BLaER1 treated with 17β-estradiol and CSF1 and Interleukin-3, amounts not matched to agents 10 nM and 100 nM (cell line): ENCODE results near the gene NRL.

ENCODE experiments used
- H3K27ac ChIP-seq, 11 experiments: shearing (Covaris generic); formaldehyde crosslinking; 2 replicates each; pipeline ENCODE4 v1.8.1; 2022
- H3K27me3 ChIP-seq, 11 experiments: shearing (Covaris generic); formaldehyde crosslinking; 2 replicates each; pipeline ENCODE4 v1.8.1; 2022
- H3K36me3 ChIP-seq, 11 experiments: shearing (Covaris generic); formaldehyde crosslinking; 2 replicates each; pipeline ENCODE4 v1.8.1; 2022
- H3K4me1 ChIP-seq, 10 experiments: shearing (Covaris generic); formaldehyde crosslinking; 2 replicates each; pipeline ENCODE4 v1.8.1; 2022
- H3K4me2 ChIP-seq, 11 experiments: shearing (Covaris generic); formaldehyde crosslinking; 2 replicates each; pipeline ENCODE4 v1.8.1; 2022
- H3K4me3 ChIP-seq, 10 experiments: shearing (Covaris generic); formaldehyde crosslinking; 2 replicates each; pipeline ENCODE4 v1.8.1; 2022
- H3K9ac ChIP-seq, 11 experiments: shearing (Covaris generic); formaldehyde crosslinking; 2 replicates each; pipeline ENCODE4 v1.8.1; 2022
- H3K9me3 ChIP-seq, 11 experiments: shearing (Covaris generic); formaldehyde crosslinking; replicated peaks in 1 of 11; 2 replicates each; pipeline ENCODE4 v1.8.1; 2022
- H4K20me1 ChIP-seq, 11 experiments: shearing (Covaris generic); formaldehyde crosslinking; 2 replicates each; pipeline ENCODE4 v1.8.1; 2022
- Cebpa-rat ChIP-seq, 11 experiments: shearing (Covaris generic); IDR thresholded peaks; 2 replicates each; pipeline ENCODE4 v1.8.1; 2022

NRL gene

DNA sequence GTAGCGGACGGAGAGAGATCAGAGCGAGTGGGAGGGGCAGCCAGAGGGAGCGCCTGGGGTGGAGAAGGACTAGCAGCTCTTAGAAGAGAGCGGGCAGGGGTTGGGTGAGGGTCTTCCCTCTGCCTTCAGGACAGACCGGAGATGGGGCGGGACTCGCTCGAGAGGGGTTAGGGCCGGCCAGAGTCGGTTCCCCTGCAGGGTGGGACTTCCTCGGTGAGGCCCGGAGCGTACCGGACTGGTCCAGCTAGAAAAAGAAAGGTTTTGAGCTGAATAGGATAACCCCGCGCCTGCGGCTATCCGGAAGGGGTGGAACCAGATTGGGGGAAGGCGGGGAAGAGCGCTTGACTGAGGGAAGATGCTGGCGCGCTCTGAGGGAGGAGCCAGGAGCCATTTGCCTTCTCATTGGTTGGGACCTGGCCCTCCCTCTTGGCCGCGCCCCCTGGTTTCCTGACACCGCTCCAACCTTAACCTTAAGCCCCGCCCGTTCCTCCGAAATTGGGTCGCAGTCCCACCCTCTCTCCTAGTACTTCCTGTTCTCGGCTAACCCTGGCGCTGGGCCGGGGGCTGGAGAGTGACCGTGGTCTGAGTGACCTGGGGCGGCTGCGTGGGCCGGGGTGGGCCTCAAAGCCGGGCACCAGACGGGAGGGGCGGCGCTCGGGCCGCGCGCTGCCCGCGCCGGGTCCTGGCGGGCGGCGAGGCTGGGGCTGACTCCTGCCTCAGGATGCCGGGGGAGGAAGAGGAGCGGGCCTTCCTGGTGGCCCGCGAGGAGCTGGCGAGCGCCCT, 32.4 kb upstream of the NRL start, which contains the start of gene RNF31:
TSS of gene RNF31 (plus strand) at position 521 of the 783 bp plus-strand sequence. CDS start at position 722, 201 bp downstream.
- peak within 1 kb of the TSS; percentile 57 to 94 (median 88) for H3K27ac ChIP-seq
- peak within 1 kb of the TSS; percentile 95 to 100 (median 97) for H3K4me2 ChIP-seq
- H3K27me3 ChIP-seq, result no peaks in the 10 kb centered on the region
- peaks cover 4 to 68% (median 53%) of the 10 kb centered on the region in 11 experiments; a peak in 18 of 22 replicates for H4K20me1 ChIP-seq
- H3K4me3 ChIP-seq, result peak within 1 kb of the TSS; percentile 88 to 99 (median 92)
- peaks cover 52 to 69% (median 54%) of the 10 kb centered on the region in 10 experiments for H3K4me1 ChIP-seq
- H3K9me3 ChIP-seq, result no peaks in the 10 kb centered on the region
- H3K36me3 ChIP-seq, result peaks cover 48 to 73% (median 64%) of the 10 kb centered on the region in 11 experiments
- peak within 1 kb of the TSS; percentile 87 to 96 (median 90) for H3K9ac ChIP-seq
- TF ChIP-seq Cebpa-rat (IDR thresholded peaks at IDR 0.05), result no peak

DNA sequence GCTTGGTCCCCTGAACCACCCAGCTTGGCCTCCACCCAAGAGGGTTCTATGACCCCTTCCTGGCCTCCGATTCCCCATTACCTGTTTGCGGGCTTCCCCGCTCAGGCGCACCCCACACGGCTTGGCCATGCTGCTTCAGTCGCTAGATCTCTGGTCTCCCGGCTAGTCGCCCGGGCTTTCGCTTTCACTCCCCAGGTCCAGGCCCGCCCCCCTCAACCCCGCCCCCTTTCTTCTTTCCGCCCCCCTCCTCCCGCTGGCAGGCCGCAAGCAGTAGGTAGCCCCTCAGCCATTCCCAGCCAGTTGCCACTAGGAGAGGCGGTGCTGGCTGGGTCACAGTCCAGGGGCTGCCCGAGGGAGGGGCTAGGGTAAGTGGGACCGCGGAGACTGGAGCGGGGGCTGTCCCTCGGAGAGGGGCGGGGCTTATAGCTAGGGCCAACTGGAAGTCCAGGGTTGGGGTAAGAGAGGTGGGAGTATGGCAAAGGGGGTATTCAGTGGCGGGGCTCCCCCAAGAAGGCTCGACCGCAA, 31.8 kb upstream of the NRL start, which contains the start of gene PSME2:
TSS of gene PSME2 (minus strand) at position 158 of the 525 bp plus-strand sequence. CDS start at position 129, 29 bp downstream.
- Histone ChIP-seq H3K27ac (peak within 1 kb of the TSS; percentile 57 to 94 (median 88)), H3K4me3 (peak within 1 kb of the TSS; percentile 88 to 99 (median 92)), H3K4me2 (peak within 1 kb of the TSS; percentile 95 to 100 (median 97)), H3K36me3 (peaks cover 42 to 67% (median 57%) of the 10 kb centered on the region in 11 experiments), H3K4me1 (peaks cover 57 to 74% (median 59%) of the 10 kb centered on the region in 10 experiments), H4K20me1 (peaks cover 4 to 63% (median 48%) of the 10 kb centered on the region in 11 experiments; a peak in 18 of 22 replicates), H3K9me3 (no peaks in the 10 kb centered on the region), H3K9ac (peak within 1 kb of the TSS; percentile 87 to 96 (median 90)), H3K27me3 (no peaks in the 10 kb centered on the region)
- TF ChIP-seq Cebpa-rat (IDR thresholded peaks at IDR 0.05), result no peak

DNA sequence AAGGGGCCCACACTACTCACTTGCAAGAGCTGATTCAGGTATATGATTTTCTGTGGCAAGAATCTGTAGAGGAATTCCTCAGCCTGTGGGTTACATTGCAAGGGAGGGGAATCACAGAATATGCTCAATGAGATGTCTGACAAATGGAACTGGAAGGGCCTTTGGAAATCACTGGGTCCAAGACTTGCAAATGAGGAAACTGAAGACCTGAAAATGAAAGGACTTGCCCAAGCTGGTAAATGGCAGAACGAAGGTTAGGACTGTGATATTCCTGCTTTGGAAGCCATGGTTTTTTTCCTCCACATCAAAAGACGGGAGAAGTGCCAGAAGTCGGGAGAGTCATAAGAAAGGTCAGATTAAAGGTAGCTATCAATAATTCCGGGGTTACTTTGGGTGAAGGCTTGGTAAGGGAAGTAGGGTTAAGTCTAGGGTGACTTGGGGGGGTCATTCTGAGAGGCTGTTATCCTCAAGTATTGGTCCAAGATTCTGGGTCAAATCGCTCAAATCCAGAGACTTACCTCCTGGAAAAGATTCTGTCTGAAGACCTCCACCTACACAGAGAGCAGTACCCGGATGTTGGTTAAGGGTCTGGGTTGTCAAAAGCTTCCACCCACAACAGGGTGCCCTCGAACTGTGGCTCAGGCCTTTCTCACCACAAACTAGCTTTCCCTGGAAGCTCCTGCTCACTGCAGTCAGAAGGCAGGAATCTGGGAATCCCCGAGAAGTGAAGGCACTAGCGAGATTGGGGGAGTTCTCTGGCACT, 31.1 kb upstream of the NRL start:
- H3K36me3 ChIP-seq, result peaks cover 35 to 60% (median 51%) of the 10 kb centered on the region in 11 experiments

DNA sequence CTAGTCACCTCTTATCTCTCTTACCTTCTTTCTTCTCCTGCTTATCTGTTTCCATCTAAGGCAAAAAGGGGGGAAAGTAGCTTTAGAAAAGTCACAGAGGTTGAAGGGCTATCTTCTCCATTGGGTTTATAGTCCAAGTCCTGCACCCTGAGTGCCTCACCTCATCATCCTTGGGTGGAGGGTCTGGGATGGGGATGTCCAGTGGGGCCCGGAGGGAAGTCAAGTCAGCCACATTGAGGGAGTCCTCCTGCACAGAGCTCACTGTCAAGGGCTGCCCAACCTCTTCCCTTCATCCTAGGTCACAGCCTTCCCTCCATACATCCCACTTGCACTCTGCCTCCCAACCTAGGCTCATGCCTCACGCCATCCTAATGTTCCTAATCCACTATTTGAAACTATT, 30.5 kb upstream of the NRL start:
- Histone ChIP-seq H3K9ac (peak overlapping the region in 9 of 11 experiments; percentile 89 to 96 (median 91); a peak in 19 of 22 replicates), H4K20me1 (peaks cover 3 to 59% (median 39%) of the 10 kb centered on the region in 11 experiments; a peak in 18 of 22 replicates), H3K27me3 (no peaks in the 10 kb centered on the region), H3K4me1 (peaks cover 59 to 66% (median 61%) of the 10 kb centered on the region in 10 experiments), H3K4me2 (peak overlapping the region; percentile 85 to 98 (median 95)), H3K27ac (peak overlapping the region in 6 of 11 experiments; percentile 83 to 94 (median 88); a peak in 7 of 22 replicates), H3K4me3 (peak overlapping the region; percentile 88 to 99 (median 92)), H3K9me3 (no peaks in the 10 kb centered on the region), H3K36me3 (peaks cover 29 to 54% (median 44%) of the 10 kb centered on the region in 11 experiments)
- no peak for TF ChIP-seq Cebpa-rat (IDR thresholded peaks at IDR 0.05)

More for the DNA sequence above, 31.1 kb upstream of the NRL start:
- peak overlapping the region; percentile 88 to 99 (median 92) for H3K4me3 ChIP-seq
- H4K20me1 ChIP-seq, result peaks cover 4 to 59% (median 43%) of the 10 kb centered on the region in 11 experiments; a peak in 18 of 22 replicates
- H3K27me3 ChIP-seq, result no peaks in the 10 kb centered on the region
- peak overlapping the region; percentile 85 to 98 (median 95) for H3K4me2 ChIP-seq
- peaks cover 57 to 72% (median 59%) of the 10 kb centered on the region in 10 experiments for H3K4me1 ChIP-seq
- H3K27ac ChIP-seq, result peak overlapping the region; percentile 27 to 94 (median 88); a peak in 21 of 22 replicates
- no peak for TF ChIP-seq Cebpa-rat (IDR thresholded peaks at IDR 0.05)
- no peaks in the 10 kb centered on the region for H3K9me3 ChIP-seq
- H3K9ac ChIP-seq, result peak overlapping the region; percentile 79 to 96 (median 90)

DNA sequence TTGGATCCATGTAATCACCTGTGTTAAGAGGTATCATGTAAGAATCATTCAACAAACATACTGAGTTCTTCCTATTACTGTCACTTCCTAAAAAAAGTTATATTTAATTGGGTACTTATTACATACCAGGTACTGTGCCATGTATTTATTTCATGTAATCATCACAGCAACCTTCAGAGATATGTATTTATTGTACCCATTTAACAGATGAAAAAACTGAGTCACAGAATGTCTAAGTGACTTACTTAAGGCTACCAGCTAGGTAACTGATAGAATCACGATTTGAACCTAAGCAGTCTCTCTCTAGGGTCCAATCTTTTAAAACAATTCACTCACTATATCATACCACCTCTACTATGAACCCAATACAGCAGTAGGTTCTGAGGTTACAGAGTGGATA, 29.7 kb upstream of the NRL start:
- no peak for TF ChIP-seq Cebpa-rat (IDR thresholded peaks at IDR 0.05)
- H3K27me3 ChIP-seq, result no peaks in the 10 kb centered on the region
- H3K36me3 ChIP-seq, result peaks cover 24 to 51% (median 40%) of the 10 kb centered on the region in 11 experiments
- no peaks in the 10 kb centered on the region for H3K9me3 ChIP-seq
- peak overlapping the region in 3 of 10 experiments; percentile 46 to 99 (median 98); a peak in 3 of 20 replicates for H3K4me3 ChIP-seq
- peaks cover 0 to 59% (median 36%) of the 10 kb centered on the region in 11 experiments; a peak in 18 of 22 replicates for H4K20me1 ChIP-seq
- peaks cover 64 to 69% (median 67%) of the 10 kb centered on the region in 10 experiments for H3K4me1 ChIP-seq
- peak overlapping the region in 10 of 11 experiments; percentile 85 to 98 (median 96); a peak in 20 of 22 replicates for H3K4me2 ChIP-seq
- peak overlapping the region in 1 of 11 experiments; percentile 5; a peak in 1 of 22 replicates for H3K27ac ChIP-seq
- no peak overlapping the region for H3K9ac ChIP-seq

DNA sequence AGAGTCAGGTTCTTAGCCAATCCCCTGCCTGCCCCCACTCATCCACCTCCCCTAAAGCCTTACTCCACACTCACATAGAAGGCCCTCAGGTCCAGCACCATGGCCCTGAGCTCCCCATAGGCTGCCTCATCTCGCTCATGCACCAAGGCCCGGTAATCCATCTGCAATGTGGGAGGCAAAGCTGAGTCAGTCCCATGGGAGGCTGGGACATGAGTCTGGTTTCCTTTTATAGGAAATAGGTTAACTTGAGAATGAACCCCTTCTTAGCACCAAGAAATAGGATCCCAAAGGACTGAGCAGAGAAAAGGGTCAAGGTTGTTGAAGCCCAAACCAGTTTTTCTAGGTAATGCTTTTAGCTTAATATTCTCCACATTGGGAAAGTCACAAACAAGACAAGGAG, 28.8 kb upstream of the NRL start:
- Histone ChIP-seq H3K4me3 (peak overlapping the region in 5 of 10 experiments; percentile 14 to 46 (median 30); a peak in 6 of 20 replicates), H3K4me1 (peaks cover 64 to 72% (median 67%) of the 10 kb centered on the region in 10 experiments), H3K27ac (peak overlapping the region in 3 of 11 experiments; percentile 5 to 31 (median 20); a peak in 2 of 22 replicates), H3K36me3 (peaks cover 26 to 51% (median 40%) of the 10 kb centered on the region in 11 experiments), H4K20me1 (peaks cover 0 to 58% (median 35%) of the 10 kb centered on the region in 11 experiments; a peak in 18 of 22 replicates), H3K27me3 (no peaks in the 10 kb centered on the region), H3K9ac (peak overlapping the region in 6 of 11 experiments; percentile 10 to 48 (median 39); a peak in 10 of 22 replicates), H3K9me3 (no peaks in the 10 kb centered on the region), H3K4me2 (peak overlapping the region; percentile 25 to 98 (median 90); a peak in 21 of 22 replicates)
- TF ChIP-seq Cebpa-rat (IDR thresholded peaks at IDR 0.05), result no peak

DNA sequence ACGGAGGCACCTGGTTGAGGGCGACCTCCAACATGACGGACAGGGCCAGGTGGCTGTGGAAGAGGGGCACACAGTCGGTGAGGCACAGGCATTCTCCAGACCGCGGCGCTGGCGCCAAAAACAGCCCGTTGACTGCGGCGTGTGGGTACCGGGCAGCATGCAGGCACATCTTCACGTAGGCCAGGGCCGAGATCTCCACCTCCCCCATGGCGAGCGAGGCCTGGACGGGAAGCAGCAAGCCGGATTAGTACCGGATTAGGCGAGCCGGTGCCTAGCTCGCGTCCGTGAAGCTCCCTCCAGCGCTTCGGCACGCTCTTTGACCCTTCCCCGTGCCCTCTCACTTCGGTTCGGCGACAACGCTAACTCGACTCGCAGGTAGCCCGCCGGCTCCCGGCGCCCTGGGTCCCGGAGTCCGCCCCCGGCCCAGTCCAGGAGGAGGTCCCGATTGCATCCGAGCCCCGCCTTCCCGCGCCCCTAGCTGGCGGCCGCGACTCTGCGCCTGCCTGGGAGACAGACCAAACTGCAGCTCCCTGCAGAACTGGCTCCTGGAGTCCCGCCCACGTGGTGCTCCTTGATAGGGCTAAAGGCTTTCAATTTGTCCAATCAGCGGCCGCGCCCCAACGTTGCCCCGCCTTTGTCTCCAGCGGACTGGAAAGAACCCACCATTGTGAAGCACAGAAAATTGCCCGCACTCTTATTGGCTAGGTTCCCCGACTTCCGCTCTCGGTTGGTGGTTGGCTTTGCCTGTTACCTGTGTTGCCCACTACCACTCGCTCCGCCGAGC, 26.5 kb upstream of the NRL start, which contains the start of gene EMC9:
TSS of gene EMC9 (minus strand) at position 495 of the 784 bp plus-strand sequence. CDS start at position 208, 287 bp downstream.
- Histone ChIP-seq H3K4me3 (peak within 1 kb of the TSS; percentile 64 to 89 (median 82)), H3K4me1 (peaks cover 78 to 85% (median 81%) of the 10 kb centered on the region in 10 experiments), H3K9ac (peak within 1 kb of the TSS; percentile 79 to 95 (median 90)), H3K9me3 (no peaks in the 10 kb centered on the region), H3K4me2 (peak within 1 kb of the TSS; percentile 85 to 99 (median 96)), H4K20me1 (peaks cover 0 to 70% (median 45%) of the 10 kb centered on the region in 11 experiments; a peak in 17 of 22 replicates), H3K27ac (peak within 1 kb of the TSS; percentile 44 to 93 (median 86); a peak in 21 of 22 replicates), H3K27me3 (no peaks in the 10 kb centered on the region), H3K36me3 (peaks cover 39 to 65% (median 52%) of the 10 kb centered on the region in 11 experiments)
- no peak for TF ChIP-seq Cebpa-rat (IDR thresholded peaks at IDR 0.05)
